WTC11 (cell line): ENCODE data around the gene CD8B. TPM values are rescaled to one million over a fixed set of nuclear protein-coding genes. Genes with fewer than 3 reads are reported as not detected.
A peak's percentile ranks its signal among the peaks of the same experiment; 100 is the strongest.

Experiments
- ATAC-seq: fragments of 200-7000 bp; cut with Tn5 transposase; 2 replicates; pipeline ENCODE4 v1.10.0; 2021; ENCODE audit warnings: mild to moderate bottlenecking, moderate library complexity
- CTCF ChIA-PET: fragments of 300-600 bp; sonication (Branson Sonifier 250); formaldehyde crosslinking; loops from one replicate; lab custom pipeline; 2021; ENCODE audit warnings: antibody characterized with exemption; lab: Charles Lee
- POLR2A ChIA-PET: fragments of 350-600 bp; sonication (Branson Sonifier 250); formaldehyde crosslinking; loops from one replicate; lab custom pipeline; 2021; ENCODE audit warnings: antibody characterized with exemption; lab: Charles Lee
- DNase-seq: peaks from one replicate; pipeline ENCODE4 v3.0.0; 2021; ENCODE audit warnings: low spot score
- H3K27ac Mint-ChIP-seq: 2 replicates; pipeline ENCODE4 v1.8.0; 2021; ENCODE audit warnings: mixed read lengths
- H3K27me3 Mint-ChIP-seq: 2 replicates; pipeline ENCODE4 v1.8.0; 2021; ENCODE audit warnings: low read depth, mild to moderate bottlenecking, moderate library complexity, mixed read lengths
- H3K36me3 Mint-ChIP-seq: 2 replicates; pipeline ENCODE4 v1.8.0; 2021; ENCODE audit warnings: mixed read lengths
- H3K4me1 Mint-ChIP-seq: 2 replicates; pipeline ENCODE4 v1.8.0; 2022; ENCODE audit warnings: mixed read lengths
- H3K4me3 Mint-ChIP-seq: 2 replicates; pipeline ENCODE4 v1.8.0; 2021; ENCODE audit warnings: mild to moderate bottlenecking, moderate library complexity, mixed read lengths
- H3K9me3 Mint-ChIP-seq: 2 replicates; pipeline ENCODE4 v1.8.0; 2021; ENCODE audit warnings: mixed read lengths
- E2F1 ChIP-seq: sonication (generic); formaldehyde crosslinking; IDR thresholded peaks from 2 replicates; pipeline ENCODE4 v1.8.0; 2022; ENCODE audit warnings: mild to moderate bottlenecking, missing genetic modification reagents
- EMX1 ChIP-seq: fragments of 250-450 bp; sonication (Bioruptor Pico); IDR thresholded peaks from 2 replicates; pipeline ENCODE4 v1.8.0; 2021; ENCODE audit warnings: mild to moderate bottlenecking
- ESRRA ChIP-seq: sonication (generic); formaldehyde crosslinking; IDR thresholded peaks from 2 replicates; pipeline ENCODE4 v1.8.1; 2022; ENCODE audit warnings: mild to moderate bottlenecking, missing genetic modification reagents, borderline replicate concordance
- ETV6 ChIP-seq: sonication (generic); formaldehyde crosslinking; IDR thresholded peaks from 2 replicates; pipeline ENCODE4 v1.8.1; 2022; ENCODE audit warnings: mild to moderate bottlenecking, missing genetic modification reagents
- FOXK1 ChIP-seq: sonication (generic); formaldehyde crosslinking; IDR thresholded peaks from 2 replicates; pipeline ENCODE4 v1.8.0; 2022; ENCODE audit warnings: mild to moderate bottlenecking, moderate library complexity, missing genetic modification reagents
- FOXP1 ChIP-seq: sonication (generic); formaldehyde crosslinking; IDR thresholded peaks from 2 replicates; pipeline ENCODE4 v1.8.0; 2022; ENCODE audit warnings: missing genetic modification reagents, mild to moderate bottlenecking, moderate library complexity, borderline replicate concordance
- GABPB1 ChIP-seq: sonication (generic); formaldehyde crosslinking; IDR thresholded peaks from 2 replicates; pipeline ENCODE4 v1.8.1; 2023; ENCODE audit warnings: mild to moderate bottlenecking, missing genetic modification reagents
- GRHL2 ChIP-seq: fragments of 250-450 bp; sonication (Bioruptor Pico); IDR thresholded peaks from 2 replicates; pipeline ENCODE4 v1.8.0; 2022; ENCODE audit warnings: mild to moderate bottlenecking, moderate library complexity; ENCODE audit not compliant: insufficient replicate concordance, severe bottlenecking
- HMGXB4 ChIP-seq: sonication (generic); formaldehyde crosslinking; IDR thresholded peaks from 2 replicates; pipeline ENCODE4 v1.8.1; 2023; ENCODE audit warnings: mild to moderate bottlenecking, moderate library complexity, missing genetic modification reagents
- JAZF1 ChIP-seq: fragments of 250-450 bp; sonication (Bioruptor Pico); IDR thresholded peaks from 2 replicates; pipeline ENCODE4 v1.9.0; 2021; ENCODE audit warnings: moderate library complexity, mild to moderate bottlenecking, inconsistent platforms
- MXD4 ChIP-seq: fragments of 250-450 bp; sonication (Bioruptor Pico); IDR thresholded peaks from 2 replicates; pipeline ENCODE4 v1.8.0; 2021; ENCODE audit warnings: mild to moderate bottlenecking, moderate library complexity, borderline replicate concordance
- MYBL2 ChIP-seq: sonication (generic); formaldehyde crosslinking; IDR thresholded peaks from 2 replicates; pipeline ENCODE4 v1.8.1; 2023; ENCODE audit warnings: mild to moderate bottlenecking, moderate library complexity, missing genetic modification reagents
- NR1H2 ChIP-seq: sonication (generic); formaldehyde crosslinking; IDR thresholded peaks from 2 replicates; pipeline ENCODE4 v1.9.0; 2021; ENCODE audit warnings: mild to moderate bottlenecking, moderate library complexity, missing genetic modification reagents
- PREB ChIP-seq: sonication (generic); formaldehyde crosslinking; IDR thresholded peaks from 2 replicates; pipeline ENCODE4 v1.8.1; 2022; ENCODE audit warnings: mild to moderate bottlenecking, missing genetic modification reagents, moderate library complexity, borderline replicate concordance
- PRRX2 ChIP-seq: fragments of 250-450 bp; sonication (Bioruptor Pico); IDR thresholded peaks from 2 replicates; pipeline ENCODE4 v1.8.0; 2021; ENCODE audit warnings: mild to moderate bottlenecking
- SMAD3 ChIP-seq: sonication (generic); formaldehyde crosslinking; IDR thresholded peaks from 2 replicates; pipeline ENCODE4 v1.8.0; 2022; ENCODE audit warnings: missing genetic modification reagents, mild to moderate bottlenecking, borderline replicate concordance
- ZBTB43 ChIP-seq: sonication (generic); formaldehyde crosslinking; IDR thresholded peaks from 2 replicates; pipeline ENCODE4 v1.8.1; 2023; ENCODE audit warnings: mild to moderate bottlenecking, missing genetic modification reagents
- ZNF232 ChIP-seq: sonication (generic); formaldehyde crosslinking; IDR thresholded peaks from 2 replicates; pipeline ENCODE4 v1.8.0; 2022; ENCODE audit warnings: mild to moderate bottlenecking, missing genetic modification reagents
- ZNF263 ChIP-seq: sonication (generic); formaldehyde crosslinking; IDR thresholded peaks from 2 replicates; pipeline ENCODE4 v1.8.1; 2022; ENCODE audit warnings: low read depth, mild to moderate bottlenecking, moderate library complexity, missing genetic modification reagents
- ZNF317 ChIP-seq: sonication (generic); formaldehyde crosslinking; IDR thresholded peaks from 2 replicates; pipeline ENCODE4 v1.8.1; 2023; ENCODE audit warnings: low read depth, mild to moderate bottlenecking, moderate library complexity, missing genetic modification reagents, borderline replicate concordance
- ZNF423 ChIP-seq: fragments of 250-450 bp; sonication (Bioruptor Pico); IDR thresholded peaks from 2 replicates; pipeline ENCODE4 v2.1.2; 2022; ENCODE audit warnings: mild to moderate bottlenecking, moderate library complexity
- ZSCAN18 ChIP-seq: fragments of 250-450 bp; sonication (Bioruptor Pico); IDR thresholded peaks from 2 replicates; pipeline ENCODE4 v2.1.2; 2022; ENCODE audit warnings: mild to moderate bottlenecking, moderate library complexity
- total RNA-seq: library from RNA; stranded (reverse); gene quantifications from 3 replicates; pipeline ENCODE4 v1.2.3, GENCODE V29; 2021
- TF ChIP-seq, protein P1 (sequence below): fragments of 250-450 bp; sonication (Bioruptor Pico); IDR thresholded peaks from 2 replicates; pipeline ENCODE4 v1.8.0; 2021; ENCODE audit warnings: mild to moderate bottlenecking

The CD8B gene
- total RNA-seq, 1 experiment from 2014 or later: 0.70 TPM

- TF ChIP-seq FOXP1 (no peak), JAZF1 (CRISPR knock-in tag) (no peak), ESRRA (CRISPR knock-in tag) (no peak), ZNF317 (CRISPR knock-in tag) (no peak), ZBTB43 (CRISPR knock-in tag) (no peak)
- TF ChIP-seq, protein P1, sequence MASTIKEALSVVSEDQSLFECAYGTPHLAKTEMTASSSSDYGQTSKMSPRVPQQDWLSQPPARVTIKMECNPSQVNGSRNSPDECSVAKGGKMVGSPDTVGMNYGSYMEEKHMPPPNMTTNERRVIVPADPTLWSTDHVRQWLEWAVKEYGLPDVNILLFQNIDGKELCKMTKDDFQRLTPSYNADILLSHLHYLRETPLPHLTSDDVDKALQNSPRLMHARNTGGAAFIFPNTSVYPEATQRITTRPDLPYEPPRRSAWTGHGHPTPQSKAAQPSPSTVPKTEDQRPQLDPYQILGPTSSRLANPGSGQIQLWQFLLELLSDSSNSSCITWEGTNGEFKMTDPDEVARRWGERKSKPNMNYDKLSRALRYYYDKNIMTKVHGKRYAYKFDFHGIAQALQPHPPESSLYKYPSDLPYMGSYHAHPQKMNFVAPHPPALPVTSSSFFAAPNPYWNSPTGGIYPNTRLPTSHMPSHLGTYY (CRISPR knock-in tag): no peak
- TF ChIP-seq, all 79 proteins: peak for 0
Observed at GRCh38 chr2:86818114-86818801, 43.4 kb downstream of the CD8B start (continued).

- ChIA-PET POLR2A (no interaction called here), CTCF (no interaction called here)
- H3K27me3 Mint-ChIP-seq: peaks cover under 1% of the 10 kb centered on the region; the same call in 1 of the 2 replicates
- no peak for TF ChIP-seq MYBL2 (CRISPR knock-in tag)
- TF ChIP-seq ZNF232 (CRISPR knock-in tag): no peak
- no peak for TF ChIP-seq GRHL2 (CRISPR knock-in tag)
- TF ChIP-seq NR1H2 (CRISPR knock-in tag): no peak
- no peak for TF ChIP-seq GABPB1 (CRISPR knock-in tag)
- no peak for TF ChIP-seq SMAD3
- no peak for TF ChIP-seq ZNF317 (CRISPR knock-in tag)
- TF ChIP-seq ZSCAN18: no peak
- TF ChIP-seq PREB (CRISPR knock-in tag): no peak
- no peak for TF ChIP-seq MXD4 (CRISPR knock-in tag)
- no peak for TF ChIP-seq ZNF263 (CRISPR knock-in tag)
- no peak for TF ChIP-seq ETV6 (CRISPR knock-in tag)
- TF ChIP-seq EMX1 (CRISPR knock-in tag): no peak
- H3K36me3 Mint-ChIP-seq: no peaks in the 10 kb centered on the region
- no peak overlapping the region for H3K4me3 Mint-ChIP-seq
- H3K27ac Mint-ChIP-seq: no peak overlapping the region
- ATAC-seq (no peak), DNase-seq (no peak)
- H3K9me3 Mint-ChIP-seq: peaks cover 9% of the 10 kb centered on the region
- peaks cover 10% of the 10 kb centered on the region; the same call in 1 of the 2 replicates for H3K4me1 Mint-ChIP-seq
Observed at GRCh38 chr2:86815611-86816010, 46.1 kb downstream of the CD8B start.

- H3K27ac Mint-ChIP-seq: no peak overlapping the region
- ChIA-PET POLR2A (no interaction called here), CTCF (interaction anchor here (1.0 kb wide), 1 partner anchor 28 kb away, joined by 3 read pairs; no protein-coding TSS in a partner anchor)
- H3K9me3 Mint-ChIP-seq: no peaks in the 10 kb centered on the region
- peaks cover 21% of the 10 kb centered on the region for H3K4me1 Mint-ChIP-seq
- no peaks in the 10 kb centered on the region for H3K36me3 Mint-ChIP-seq
- peak; percentile 24 for DNase-seq
- peak overlapping the region; percentile 56 for H3K4me3 Mint-ChIP-seq
- no peak for ATAC-seq
- peaks cover 50% of the 10 kb centered on the region for H3K27me3 Mint-ChIP-seq
- TF ChIP-seq ZNF423 (no peak), ZNF317 (CRISPR knock-in tag) (no peak), HMGXB4 (CRISPR knock-in tag) (no peak), E2F1 (CRISPR knock-in tag) (no peak), PRRX2 (no peak), FOXP1 (no peak; the same call in 1 of the 2 replicates), FOXK1 (CRISPR knock-in tag) (no peak)
Observed at GRCh38 chr2:86809481-86810121, 52.1 kb downstream of the CD8B start.
